Measurements from ENCODE around the gene DPY19L1.
"Not testable (repeated sequence)": the region's sequence is repeated elsewhere in the genome, so short reads cannot be mapped to it uniquely, and the experiment has no call there.

- not testable (repeated sequence) for TF ChIP-seq CTCF (IDR thresholded peaks at IDR 0.05 in 4 of 5, conservative IDR thresholded peaks at IDR 0.05 in 1 of 5); POLR2A (IDR thresholded peaks at IDR 0.05)
Measured at GRCh38 chr7:34996423-34997090, 40.7 kb downstream of the DPY19L1 start.
